GM18907 (cell line): Measurements from ENCODE around the gene ARRDC3.

Experiments used
- ATAC-seq: cut with Tn5 transposase; IDR thresholded peaks from one replicate; pipeline ENCODE4 v1.9.1; 2021; ENCODE audit warnings: mild to moderate bottlenecking, moderate library complexity; ENCODE audit not compliant: unreplicated experiment

Gene ARRDC3

GRCh38 chr5:91384671-91385430 is 1.7 kb upstream of the ARRDC3 start:
- ATAC-seq: no peak

- ATAC-seq: no peak
Measured at GRCh38 chr5:91383956-91384300, 811 bp upstream of the ARRDC3 start.

DNA sequence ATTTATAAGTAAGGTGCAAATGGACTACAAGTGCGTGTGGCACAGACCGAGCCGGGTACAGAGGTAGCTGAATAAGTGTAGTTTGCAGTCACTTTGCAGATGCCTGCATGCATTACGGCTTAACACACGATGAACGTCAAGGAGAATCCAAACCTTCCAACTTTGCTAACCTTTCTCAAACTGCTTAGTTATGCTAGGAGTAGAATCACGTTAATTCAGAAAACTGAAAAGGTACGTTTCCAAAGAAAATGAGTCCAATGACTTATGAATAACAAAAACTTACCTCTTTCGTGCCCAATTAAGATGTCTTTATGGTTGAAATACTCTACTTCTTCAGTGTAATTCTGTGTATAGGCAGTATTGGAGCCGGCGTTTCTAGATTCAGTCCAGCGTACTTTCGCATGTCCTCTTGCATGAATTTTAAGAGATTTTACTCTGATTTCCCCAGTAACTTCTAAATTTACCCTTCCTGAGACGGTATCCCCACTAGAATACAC is 539 bp downstream of the ARRDC3 start:
- ATAC-seq: no peak

DNA sequence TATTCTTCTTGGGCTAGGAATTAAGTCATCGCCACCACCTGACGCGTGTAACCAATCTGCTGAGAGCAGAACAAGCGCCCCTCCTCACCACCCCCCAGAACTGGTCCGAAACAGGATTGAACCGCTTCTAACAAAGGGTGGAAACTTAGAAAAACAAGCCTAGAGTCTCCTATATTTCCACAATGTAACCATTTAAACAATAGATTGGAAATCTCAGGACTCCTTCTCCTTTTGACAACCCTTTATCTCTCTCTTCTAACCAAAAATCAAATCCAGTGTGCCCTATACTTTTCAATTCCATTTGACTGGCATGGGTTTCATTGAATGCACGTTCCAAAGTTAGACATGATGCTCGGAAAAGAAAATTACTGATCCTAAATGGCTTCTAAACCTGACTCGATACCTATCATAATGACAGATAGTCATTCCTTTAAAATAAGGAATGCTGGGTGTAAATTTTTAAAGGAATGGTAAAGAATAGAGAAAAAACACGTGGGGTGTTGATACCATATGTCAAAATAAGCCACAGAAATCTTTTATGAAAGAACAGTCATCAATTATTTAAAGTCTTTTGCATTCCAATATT is 1.2 kb downstream of the ARRDC3 start:
- ATAC-seq: peak; percentile 15

- no peak for ATAC-seq
Measured at GRCh38 chr5:91381239-91381773, 1.8 kb downstream of the ARRDC3 start.

DNA sequence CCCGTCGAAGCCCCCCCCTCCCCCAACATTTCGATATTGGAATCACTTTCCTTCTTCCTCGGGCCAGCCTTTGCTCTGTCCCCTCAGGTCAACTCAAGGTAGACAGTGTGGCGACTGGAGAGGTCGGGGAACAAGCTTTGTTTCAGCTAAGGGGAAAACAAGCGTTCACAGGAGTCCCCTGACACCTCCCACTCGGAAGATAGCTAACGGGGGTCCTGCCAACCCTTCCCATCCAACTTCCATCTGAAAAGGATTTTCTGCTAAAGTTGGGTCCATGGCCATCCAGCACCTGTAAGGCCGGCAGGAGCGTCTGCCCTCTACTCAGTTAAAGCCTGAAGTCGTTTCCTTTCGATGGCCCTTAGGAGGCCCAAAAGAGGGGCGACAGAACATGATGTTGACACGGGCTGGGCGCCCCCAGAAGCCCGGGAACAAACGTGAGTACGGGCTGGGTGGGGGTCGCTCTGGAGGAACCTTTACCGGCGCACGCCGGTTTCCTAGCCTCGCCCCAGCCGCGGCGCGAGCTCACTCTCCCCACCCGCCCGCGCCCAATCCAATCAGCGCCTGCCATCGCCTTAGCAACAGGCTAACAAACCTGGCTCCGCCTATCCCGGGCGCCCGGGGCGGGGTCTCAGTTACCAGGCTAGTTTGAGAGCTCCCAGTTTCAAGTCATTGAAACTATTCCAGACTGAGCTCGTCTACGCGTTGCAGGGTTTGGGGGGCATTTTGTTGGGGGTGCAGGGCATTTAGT is 2.5 kb downstream of the ARRDC3 start:
- ATAC-seq: peak; percentile 53

GRCh38 chr5:91379914-91380490 is 3.1 kb downstream of the ARRDC3 start:
- peak; percentile 65 for ATAC-seq

DNA sequence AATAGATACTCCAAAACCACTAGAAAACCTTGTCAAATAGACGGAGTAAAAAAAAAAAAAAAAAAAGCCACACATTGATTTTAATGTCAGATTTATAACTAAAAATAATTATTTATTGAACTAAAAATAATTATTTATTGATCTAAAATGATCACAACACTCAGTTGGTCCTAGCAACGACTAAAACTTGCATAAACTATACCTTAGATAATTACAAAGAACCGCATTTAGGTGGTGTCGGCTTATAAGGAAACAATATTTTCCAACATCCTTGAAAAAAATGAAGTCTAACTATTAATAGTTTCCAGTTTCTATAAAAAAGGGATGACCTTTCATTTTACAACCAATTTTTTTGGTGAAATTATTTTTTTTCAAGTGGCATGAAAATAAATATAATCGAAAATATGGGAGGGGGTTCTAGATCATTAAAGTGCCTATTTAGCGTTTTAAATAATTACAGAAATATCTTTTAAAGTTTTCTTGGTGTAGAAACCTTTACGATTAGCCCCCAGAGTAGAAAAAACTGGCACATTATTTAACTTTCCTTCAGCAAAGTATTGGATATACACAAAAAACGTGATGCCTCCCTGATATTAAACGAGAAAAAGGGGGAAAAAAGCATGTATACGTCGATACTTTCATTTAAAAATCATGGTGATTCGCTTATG is 3.7 kb downstream of the ARRDC3 start:
- no peak for ATAC-seq

- no peak for ATAC-seq
Measured at GRCh38 chr5:91378752-91379211, 4.3 kb downstream of the ARRDC3 start.

GRCh38 chr5:91374893-91375520 is 8.1 kb downstream of the ARRDC3 start:
- no peak for ATAC-seq

DNA sequence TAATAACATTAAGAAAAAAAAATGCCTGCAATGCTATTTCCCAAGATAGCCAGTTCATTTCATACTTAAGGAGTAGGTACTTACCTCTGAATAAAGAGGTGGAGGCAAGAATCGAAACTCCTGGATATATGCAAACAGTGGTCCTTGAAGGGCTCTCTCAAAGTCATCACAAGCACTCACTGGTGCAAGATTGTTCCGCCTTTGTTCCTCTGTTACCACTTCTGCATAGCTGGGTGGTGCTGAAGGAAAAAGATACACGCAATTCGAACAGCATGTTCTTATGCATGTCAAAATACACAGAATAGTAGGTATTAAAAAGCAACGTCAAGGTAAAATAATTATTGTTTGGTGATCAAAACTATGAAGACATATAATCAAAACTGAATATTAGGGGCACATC is 9.5 kb downstream of the ARRDC3 start:
- no peak for ATAC-seq

- ATAC-seq: no peak
Measured at GRCh38 chr5:91373006-91373405, 10.1 kb downstream of the ARRDC3 start.

DNA sequence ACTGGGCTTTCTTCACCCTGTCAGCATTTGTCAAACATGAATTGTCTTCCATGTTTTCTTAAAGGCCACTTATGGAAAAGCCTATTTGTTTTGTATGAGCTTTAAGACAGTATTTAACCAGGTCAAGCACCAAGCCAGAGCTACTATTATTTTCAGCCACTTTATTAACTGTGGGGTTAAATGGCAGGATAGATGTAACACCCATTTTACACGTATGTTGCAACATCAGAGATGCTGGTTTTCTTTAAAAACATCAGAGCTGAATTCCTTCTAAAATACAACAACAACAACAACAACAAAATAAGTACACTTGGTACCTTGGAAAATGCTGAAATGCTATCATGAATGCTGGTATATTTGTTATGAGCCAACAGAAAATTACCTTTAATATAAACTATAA is 13.6 kb downstream of the ARRDC3 start:
- no peak for ATAC-seq

DNA sequence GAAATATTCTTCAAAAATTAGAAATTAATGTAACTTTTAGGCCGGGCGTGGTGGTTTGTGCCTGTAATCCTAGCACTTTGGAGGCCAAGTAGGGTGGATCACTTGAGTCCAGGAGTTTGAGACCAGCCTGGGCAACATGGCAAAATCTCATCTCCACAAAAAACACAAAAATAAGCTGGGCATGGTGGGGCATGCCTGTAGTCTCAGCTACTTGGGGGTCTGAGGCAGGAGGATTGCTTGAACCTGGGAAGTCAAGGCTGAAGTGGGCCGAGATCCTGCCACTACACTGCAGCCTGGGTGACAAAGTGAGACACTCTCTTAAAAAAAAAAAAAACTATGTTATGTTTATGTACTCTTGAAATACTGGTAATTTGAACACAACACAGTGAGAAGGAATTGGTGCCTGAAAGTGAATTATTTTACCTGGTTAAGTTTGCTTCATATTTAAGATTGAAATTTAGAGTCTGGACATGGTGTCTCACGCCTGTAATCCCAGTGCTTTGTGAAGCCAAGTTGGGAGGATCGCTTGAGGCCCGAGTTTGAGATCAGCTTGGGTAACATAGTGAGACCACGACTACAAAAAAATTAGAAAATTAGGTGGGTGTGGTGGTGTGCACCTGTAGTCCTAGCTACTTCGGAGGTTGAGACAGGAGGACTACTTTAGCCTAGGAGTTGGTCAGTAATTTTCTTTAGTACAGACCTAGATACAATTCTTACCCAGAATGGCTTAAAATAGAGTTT is 15.0 kb downstream of the ARRDC3 start:
- ATAC-seq: no peak

DNA sequence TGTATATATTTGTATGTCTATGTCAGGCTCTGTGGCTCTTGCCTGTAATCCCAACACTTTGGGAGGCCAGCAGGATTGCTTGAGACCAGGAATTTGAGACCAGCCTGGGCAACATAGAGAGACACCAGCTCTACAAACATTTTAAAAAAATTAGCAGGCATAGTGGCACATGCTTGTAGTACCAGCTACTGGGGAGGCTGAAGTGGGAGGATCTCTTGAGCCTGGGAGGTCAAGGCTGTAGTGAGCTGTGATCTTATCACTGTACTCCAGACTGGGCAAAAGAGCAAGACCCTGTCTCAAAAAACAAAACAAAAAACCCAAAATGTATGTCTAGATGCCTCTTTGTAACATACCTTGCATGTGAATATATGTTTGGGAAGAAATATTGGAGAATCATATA is 15.8 kb downstream of the ARRDC3 start:
- ATAC-seq: no peak

DNA sequence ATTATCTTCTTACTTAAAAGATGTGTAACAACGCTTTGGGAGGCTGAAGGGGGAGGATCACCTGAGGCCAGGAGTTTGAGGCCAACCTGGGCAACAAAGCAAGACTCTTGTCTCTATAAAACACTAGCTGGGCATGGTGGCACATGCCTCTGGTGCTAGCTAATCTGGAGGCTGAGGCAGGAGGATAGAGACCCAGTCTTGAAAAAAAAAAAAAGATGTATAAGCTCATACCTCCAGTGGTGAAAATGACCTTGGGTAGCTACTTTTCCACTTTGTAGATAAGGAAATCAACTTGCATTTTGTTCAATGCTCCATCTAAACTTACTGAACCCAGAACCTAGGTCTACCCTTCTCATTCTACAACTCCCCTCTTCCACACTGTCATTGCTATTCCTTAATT is 16.6 kb downstream of the ARRDC3 start:
- no peak for ATAC-seq

DNA sequence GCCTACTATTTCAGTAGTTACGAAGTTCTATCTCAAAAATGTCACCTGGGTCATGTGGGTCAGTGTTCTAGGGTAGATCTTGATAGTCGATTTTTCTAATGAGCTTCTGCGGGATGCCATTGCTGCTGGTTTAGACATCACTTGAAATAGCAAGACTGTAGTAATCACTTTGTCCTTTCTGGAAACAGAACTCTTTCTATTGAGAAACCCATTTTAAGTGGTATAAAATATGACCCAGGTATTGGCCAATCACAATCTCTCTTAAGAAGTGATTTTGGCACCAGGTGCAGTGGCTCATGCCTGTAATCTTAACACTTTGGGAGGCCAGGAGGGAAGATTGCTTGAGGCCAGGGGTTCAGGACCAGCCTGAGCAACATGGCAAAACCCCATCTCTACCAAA is 17.6 kb downstream of the ARRDC3 start:
- ATAC-seq: no peak

- ATAC-seq: no peak
Measured at GRCh38 chr5:91362935-91363334, 20.2 kb downstream of the ARRDC3 start.

DNA sequence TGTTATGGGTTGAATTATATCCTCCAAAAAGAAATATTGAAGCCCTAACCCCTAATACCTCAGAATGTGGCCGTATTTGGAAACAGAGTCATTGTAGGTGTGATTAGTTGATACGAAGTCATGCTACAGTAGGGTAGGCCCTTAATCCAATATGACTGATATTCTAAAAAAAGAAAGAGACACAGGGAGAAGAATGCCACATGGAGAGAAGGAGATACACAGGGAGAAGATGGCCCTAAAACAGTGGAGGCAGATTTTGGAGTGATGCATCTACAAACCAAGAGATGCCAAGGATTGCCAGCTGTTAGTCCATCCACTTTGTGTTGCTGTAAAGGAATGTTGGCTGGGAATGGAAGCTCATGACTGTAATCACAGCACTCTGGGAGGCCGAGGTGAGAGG is 21.3 kb downstream of the ARRDC3 start:
- ATAC-seq: peak; percentile 5
